Fibroblast of the conjunctiva (primary cell): Measurements from ENCODE around the gene MZT2A.
A peak's percentile ranks its signal among the peaks of the same experiment; 100 is the strongest.
"Not testable (repeated sequence)": the region's sequence is repeated elsewhere in the genome, so short reads cannot be mapped to it uniquely, and the experiment has no call there.

Experiments
- DNase-seq: peaks from one replicate; pipeline ENCODE4 v3.0.0-alpha.2; 2010; ENCODE audit warnings: low read depth

The MZT2A gene

DNA sequence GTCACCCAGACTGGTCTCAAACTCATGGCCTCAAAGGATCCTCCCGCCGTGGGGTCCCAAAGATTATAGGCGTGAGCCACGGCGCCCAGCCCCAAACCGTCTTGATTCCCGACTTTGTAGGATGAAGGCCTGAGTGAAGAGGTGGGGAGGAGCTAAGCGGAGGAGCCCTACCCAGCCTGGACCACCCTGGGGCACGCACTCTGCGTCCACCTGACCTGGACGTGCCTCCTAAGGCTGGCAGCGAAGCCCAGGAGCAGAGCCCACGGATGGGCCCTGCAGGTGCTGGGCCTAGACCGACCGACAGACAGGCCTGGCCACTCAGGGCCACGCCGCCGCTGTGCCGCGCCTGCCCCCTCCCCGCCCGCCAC, 744 bp downstream of the MZT2A start:
- DNase-seq: not testable (repeated sequence)

DNA sequence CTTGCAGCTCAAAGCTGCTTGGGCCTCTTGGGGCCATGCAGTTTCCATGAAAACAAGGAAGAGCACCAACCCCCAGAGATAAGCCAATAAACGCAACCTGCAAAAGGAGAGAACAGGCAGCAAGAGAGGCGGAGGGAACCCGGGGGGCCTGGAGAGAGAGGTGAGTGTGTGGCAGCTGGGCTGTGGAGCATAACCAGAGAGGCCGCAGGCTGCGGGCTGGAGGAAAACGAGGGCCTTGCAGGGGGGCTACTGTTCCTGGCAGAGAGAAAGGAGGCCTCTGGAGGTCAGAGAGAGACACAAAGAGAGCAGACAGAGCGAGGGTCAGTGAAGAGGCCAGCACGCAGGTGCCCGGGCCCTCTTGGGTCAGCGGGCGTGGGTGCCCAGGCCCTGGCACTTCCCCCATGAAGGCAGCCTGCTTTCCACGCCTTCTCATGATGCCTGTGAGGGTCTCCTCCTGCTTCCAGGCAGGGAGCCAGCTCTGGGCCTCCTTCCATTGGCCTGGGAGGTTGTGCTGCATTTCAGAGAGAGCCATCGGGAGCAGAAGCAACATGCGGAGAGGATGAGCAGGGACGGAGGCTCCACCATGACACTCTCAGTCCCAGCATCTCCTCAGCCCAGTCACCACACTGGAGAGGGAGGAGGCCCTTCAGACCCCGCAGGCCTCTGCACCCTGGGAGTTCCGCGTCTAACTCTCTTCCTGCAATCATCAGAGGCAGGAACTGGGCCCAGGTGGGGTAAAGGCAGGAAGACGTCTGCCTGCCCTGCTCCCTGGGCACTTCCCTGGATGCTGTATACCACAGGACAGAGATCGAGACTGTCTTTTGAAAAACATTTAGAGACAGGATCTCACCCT, 1.4 kb downstream of the MZT2A start:
- DNase-seq: peak; percentile 13

DNA sequence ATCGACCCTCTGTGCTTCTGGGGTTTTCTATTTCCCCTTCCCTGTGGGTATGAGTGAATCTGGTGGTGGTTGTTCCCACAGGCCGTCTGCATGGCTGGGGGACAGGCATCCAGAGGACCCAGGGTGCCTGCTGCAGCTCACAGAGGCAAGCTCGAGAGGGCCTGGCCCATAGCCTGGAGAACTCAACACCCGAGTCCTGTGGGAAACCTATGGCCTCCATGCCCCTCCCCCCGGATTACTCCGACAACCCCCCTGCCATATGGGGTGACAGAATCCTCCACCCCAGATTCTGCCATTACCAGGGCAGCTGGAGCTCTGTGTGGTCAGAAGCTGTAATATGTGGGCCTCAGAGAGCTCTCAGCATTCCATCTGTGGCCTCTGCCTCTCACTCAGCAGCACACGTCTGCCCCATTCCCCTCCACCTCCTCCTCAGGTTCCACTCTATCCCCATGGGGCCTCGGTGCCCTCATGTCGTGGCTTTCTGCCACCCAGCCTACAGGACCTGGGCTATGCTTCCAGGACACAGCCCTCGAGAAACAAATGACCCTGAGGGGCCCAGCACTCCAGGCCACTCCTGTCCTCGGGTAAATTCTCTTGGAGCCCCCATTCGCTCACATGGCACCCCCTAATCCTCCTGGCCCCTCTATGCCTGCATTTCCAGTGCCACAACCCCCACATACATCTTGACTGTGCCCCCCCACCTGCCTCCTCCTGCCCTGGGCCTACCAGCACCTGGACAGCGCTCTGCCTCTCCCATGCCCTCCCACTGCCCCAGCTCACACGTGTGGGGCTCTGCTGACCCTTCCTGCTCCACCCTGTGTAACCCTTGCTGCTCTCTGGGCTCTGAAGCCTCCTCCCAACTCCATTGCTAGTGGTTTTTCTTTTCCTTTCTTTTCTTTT, 3.6 kb downstream of the MZT2A start:
- no peak for DNase-seq

DNA sequence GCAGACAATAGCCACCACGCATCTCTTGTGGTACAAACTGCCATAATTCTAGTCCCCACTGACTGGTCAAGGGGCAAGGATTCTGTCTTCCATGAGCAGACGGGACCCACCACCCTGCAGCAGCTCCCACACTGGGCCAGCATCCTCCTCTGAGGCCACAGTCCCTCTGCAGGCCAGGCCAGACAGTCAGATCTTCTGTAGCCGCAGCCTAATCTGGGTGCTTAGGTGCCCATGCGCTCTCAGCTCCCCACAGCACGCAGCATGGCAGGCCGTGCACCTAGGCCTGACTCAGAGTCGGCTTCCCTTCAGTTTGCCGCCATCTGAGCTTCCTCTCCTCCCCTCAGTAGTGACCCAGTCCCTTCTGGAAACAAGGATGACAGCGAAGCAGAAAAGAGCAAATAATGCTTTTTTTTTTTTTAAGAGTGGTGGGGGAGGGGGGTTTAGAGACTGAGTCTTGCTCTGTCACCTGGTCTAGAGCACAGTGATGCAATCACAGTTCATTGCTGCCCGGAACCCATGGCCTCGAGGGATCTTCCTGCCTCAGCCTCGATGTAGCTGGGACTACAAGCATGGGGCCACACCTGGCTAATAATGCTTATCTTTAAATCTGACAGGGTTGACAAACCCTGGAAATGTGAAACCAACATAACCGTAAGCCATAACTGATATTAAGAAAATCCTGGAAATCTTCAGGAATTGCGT, 5.8 kb downstream of the MZT2A start:
- not testable (repeated sequence) for DNase-seq

DNA sequence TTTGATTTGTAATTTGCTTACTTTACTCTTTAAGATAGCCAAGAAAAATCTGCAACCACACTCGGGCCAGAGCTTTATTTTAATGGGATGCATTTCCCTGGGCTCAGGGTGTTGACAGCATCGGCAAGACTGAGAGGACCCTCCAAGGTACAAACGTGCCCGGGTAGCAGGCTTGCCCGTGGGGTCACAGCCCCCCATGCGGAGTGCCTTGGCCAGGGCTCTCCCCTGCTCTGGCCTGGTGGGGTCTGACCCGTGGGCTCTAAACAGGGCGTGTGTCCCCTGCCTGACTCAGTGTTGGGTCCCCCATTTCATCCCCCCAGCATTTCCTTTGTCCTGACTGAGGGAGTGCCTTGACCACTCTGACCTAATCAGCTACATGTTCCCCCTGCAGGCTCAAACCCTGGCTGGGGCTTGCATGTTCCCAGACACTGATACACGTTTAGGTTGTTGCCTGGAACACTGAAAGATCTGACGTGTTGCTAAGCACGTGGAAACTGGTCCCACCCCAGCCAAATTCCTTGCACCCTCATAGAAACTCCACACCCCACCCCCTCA, 7.2 kb downstream of the MZT2A start:
- DNase-seq: not testable (repeated sequence)

DNA sequence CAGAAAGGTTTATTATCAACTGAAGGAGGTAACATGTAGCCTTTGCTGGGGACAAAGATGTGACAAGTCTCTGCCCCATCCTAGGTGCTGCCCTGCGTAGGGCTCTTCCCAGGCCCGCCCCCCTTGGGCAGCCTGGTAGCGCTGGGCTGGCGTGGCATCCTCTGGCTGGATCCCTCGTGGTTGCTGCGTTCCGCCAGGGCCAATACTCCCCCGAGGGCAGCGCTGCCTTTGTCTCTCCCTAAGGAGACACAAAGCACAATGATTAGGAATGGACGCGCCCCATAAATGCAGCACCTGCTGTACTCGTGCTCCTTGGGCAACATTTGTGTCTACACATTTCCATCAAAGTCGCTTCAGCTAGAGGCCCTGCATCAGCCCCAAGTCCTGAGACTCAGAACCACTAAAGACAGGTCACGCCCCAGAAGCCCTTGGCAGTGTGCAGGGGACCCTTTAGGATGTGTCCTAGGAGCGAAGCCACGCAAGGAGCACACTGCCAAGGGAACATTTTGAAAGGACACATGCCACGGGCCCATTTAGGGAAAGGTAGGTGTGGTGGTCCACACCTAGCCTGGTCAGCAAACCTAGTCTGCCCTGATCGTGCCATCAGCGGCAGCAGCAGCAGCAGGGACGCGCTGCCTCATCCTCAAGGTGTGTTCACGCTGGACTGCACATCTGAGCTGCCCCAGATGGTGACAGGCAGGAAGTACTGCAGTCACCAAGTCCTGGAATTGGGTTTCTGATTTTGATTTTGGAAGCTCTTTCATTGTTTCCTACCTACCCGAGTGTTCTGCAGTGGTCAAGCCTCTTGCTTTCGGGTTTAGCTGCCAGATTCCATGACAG, 8.0 kb downstream of the MZT2A start:
- DNase-seq: not testable (repeated sequence)

DNA sequence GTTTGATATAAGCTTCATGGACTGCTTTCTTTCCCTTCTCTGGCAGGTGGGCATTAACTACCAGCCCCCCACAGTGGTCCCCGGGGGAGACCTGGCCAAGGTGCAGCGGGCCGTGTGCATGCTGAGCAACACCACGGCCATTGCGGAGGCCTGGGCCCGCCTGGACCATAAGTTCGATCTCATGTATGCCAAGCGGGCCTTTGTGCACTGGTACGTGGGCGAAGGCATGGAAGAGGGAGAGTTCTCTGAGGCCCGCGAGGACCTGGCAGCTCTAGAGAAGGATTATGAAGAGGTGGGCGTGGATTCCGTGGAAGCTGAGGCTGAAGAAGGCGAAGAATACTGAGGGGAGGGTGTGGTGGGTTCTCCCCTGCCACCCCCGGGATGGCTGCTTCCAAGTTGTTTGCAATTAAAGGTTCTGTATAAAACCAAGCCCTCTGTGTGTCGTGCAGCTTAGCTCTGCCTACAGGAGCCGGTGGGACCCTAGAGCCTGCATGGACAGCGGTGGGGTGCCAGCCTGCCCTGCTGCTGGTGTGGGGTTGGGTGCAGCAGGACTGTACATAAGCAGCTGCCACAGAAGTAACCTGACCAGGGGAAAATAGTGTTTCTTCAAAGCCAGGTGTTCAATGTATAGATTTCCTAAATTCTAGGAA, 9.6 kb downstream of the MZT2A start:
- DNase-seq: not testable (repeated sequence)

DNA sequence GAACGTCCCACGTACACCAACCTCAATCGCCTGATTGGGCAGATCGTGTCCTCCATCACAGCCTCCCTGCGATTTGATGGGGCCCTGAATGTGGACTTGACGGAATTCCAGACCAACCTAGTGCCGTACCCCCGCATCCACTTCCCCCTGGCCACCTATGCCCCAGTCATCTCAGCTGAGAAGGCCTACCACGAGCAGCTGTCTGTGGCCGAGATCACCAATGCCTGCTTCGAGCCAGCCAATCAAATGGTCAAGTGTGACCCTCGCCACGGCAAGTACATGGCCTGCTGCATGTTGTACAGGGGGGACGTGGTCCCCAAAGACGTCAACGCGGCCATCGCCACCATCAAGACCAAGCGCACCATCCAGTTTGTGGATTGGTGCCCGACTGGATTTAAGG, 11.8 kb downstream of the MZT2A start:
- not testable (repeated sequence) for DNase-seq

DNA sequence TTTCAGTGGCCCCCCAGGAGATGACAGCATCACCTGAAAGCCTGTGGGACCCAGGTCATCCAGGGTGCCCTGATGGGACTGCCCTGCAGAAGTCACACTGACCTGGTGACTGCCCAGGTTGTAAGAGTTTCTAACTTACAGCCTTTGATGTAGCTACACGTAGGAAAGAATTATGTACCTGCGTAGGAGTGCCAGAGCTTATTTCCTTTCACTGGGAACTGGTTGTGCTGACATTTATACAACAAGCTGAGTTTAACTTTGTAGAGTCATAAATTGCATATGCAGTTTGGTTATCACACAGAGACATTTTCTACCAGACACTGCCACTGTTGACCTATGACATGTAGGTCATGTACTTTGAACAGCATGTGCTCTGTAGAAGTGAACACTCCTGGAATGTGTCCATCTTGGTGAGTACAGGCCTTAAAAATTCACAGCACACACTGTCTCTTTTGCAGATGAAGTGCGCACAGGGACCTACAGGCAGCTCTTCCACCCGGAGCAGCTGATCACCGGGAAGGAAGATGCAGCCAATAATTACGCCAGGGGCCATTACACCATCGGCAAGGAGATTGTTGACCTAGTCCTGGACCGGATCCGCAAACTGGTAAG, 13.2 kb downstream of the MZT2A start:
- not testable (repeated sequence) for DNase-seq

DNA sequence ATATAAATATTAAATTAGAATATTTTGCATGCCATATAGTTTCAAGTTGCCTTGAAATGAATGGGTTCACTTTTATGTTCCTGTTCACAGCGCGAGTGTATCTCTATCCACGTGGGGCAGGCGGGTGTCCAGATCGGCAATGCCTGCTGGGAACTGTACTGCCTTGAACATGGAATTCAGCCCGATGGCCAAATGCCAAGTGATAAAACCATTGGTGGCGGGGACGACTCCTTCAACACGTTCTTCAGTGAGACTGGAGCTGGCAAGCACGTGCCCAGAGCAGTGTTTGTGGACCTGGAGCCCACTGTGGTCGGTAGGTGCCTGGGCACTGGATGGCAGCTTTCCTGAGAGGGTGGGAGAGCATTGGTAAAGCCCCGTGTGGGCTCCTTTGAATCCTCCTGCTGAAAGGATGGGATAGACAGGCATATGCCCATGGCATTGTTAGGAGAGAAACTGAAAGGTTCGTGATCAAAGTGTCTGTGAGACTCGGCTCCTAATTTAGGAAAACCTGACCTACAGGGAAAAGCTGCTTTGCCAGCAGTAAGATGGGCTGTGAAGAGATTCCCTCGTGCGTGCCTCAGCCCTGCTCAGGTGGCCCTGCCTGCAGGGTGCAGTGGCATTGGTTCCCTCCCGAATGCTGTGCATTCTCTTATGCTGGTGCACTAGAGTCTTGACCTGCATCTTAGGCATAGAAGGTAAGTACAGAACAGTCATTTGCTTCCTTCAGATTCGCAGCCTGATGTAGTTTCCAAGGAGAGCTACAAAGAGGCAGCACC, 13.9 kb downstream of the MZT2A start:
- not testable (repeated sequence) for DNase-seq

DNA sequence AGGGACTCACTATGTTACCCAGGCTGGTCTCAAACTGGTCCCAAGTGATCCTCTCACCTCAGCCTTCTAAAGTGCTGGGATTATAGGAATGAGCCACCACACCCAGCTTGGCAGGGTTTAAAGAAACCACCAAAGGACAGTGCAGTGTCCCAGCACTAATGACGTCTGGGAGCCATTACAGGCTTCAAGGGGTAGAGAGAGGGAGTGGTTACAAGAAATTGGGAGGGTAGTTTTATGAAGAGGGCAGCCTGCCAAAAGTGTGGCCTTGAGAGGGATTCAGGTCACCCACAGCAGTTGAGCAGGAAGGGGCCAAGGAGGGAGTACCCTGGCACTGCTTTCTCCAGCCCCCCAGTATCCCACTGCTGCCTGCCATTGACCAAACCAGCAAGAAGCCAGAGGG, 15.0 kb downstream of the MZT2A start:
- not testable (repeated sequence) for DNase-seq

DNA sequence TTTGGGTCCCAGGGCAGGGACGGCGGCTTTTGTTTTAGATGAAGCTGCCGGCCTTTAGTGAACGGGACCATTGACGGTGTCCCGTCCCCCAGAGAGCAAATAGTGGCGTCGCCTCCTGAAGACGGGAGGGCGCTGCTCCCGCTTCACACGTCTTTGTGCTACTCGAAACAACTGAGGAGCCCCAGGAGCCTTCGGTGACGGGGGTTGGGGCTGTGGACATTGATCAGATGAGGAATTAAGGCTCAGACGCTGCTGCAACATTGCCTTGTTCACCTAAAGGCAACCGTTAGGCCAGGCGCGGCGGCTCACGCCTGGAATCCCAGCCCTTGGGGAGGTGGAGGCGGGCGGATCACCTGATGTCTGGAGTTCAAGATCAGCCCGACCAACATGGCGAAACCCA, 15.8 kb downstream of the MZT2A start:
- DNase-seq: not testable (repeated sequence)

DNA sequence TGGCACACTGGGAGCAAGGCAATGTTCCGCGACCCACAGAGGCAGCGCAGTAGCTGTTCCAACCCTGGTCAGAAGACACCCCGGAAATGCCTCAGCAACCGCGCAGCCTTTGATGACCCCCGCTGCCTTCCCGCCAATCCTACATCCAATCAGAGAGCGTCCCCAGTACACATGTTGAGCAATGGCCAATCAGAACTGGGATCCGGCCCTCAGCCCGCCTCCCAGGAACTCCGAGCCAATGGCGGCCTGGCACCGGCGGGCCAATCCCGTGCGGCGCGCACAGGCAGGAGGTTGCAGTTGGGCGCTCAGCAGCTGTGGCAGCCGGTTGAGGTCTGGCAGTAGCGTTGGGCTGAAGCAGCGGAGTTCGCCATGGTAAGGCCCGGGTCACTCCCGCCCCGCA, 16.4 kb downstream of the MZT2A start, which contains the start of gene TUBA3D:
Gene TUBA3D (plus strand): TSS at position 289 of the 400 bp plus-strand sequence. CDS start 81 bp downstream, at position 370.
- no peak for DNase-seq

DNA sequence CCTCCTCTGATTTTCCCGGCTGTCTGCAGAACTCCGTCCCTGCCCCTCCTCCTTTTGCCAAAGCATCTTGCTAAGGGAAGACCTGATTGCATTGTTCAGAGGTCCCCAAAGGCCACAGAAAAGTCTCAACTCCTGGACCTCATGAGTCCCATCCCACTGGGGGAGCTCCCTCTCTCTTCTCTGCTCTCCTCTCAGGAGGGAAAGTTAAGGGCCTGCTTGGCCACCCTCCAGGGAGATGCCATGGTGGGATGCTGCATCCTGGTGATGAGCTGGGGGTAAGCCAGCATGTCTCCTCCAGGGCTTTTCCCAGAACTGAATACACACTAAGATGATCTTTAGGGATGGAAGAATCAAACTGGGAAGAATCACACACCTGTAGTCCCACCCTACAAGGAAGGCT, 18.9 kb downstream of the MZT2A start:
- DNase-seq: not testable (repeated sequence)

DNA sequence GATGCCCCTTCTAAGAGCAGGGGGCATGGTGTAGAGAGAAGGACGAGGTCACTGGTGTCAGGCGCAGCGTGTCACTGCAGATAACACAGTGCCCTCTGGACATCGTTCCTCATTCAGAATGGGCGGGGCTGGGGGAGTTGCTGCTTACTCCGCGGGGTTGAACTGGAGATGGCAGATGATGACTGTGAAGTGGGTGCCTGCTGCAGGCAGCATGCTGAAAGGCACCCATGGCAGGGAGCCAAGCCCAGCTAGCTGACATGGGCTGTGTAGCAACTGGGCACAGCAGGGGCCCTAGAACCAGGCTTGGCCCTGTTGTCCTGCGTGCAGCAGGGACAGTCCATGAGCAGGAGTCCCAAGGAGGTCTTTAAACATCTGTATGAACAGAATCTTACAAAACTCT, 20.6 kb downstream of the MZT2A start:
- not testable (repeated sequence) for DNase-seq

DNA sequence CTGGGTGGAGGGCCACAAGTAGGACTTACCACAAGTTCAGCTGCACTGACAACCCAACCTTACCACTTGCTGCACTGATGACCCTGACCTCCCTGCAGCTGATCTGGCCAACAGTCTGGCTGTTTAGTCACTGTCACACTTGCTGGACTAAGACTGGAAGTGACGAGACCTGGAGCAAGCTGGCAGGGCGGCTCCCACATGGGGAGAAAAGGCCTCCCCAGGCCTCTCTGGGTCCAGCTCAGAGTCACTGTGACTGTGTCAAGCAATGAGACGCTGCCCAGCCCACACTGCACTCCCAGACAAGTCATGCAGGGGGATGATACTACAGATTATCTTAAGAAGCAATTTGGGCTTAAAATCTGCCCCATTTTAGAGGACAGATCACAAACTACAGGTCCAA, 21.3 kb downstream of the MZT2A start:
- not testable (repeated sequence) for DNase-seq

DNA sequence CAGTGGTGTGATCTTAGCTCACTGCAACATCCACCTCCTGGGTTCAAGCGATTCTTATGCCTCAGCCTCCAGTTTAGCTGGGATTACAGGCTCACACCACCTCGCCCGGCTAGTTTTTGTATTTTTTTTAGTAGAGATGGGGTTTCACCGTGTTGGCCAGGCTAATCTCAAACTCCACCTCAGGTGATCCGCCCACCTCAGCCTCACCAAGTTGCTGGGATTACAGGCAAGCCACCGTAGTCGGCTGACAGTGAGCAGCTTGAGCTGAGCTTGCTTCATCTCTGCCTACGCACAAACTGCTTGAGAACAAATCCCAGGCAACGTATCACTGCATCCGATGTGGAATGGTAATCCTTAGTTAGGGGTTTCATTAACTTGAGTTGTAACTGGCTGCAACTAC, 24.5 kb downstream of the MZT2A start:
- not testable (repeated sequence) for DNase-seq

DNA sequence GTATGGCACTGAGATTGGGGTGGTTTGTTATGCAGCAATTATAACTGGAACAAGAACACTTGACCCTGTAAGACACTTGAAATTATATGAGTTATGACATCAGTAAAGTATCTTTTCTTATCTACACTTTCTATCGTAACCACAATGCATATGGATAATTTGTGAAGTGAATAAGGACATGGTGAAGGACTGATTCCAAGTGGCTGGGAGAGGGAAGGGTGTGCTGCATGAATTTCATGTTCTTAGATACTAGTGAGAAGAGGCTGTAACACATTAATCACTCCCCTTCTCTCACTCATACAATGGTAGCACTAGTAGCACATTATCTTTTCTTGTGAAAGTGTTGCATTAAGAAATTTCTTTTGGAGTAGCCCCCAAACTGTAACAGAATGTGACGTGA, 37.3 kb downstream of the MZT2A start:
- DNase-seq: not testable (repeated sequence)
